PC-3 (cell line): ENCODE measurements around the gene SPEM3. TPM values are rescaled to one million over a fixed set of nuclear protein-coding genes. Genes with fewer than 3 reads are reported as not detected.
"Not testable (repeated sequence)": the region's sequence is repeated elsewhere in the genome, so short reads cannot be mapped to it uniquely, and the experiment has no call there.

Source experiments
- ATAC-seq: fragments of 200-7000 bp; cut with Tn5 transposase; 2 replicates; pipeline ENCODE4 v1.9.1; 2020; ENCODE audit warnings: mild to moderate bottlenecking, moderate library complexity
- BruUV-seq: library from RNA; stranded (reverse); fragments of 400-500 nt; replicated peaks from 2 replicates; lab custom pipeline; 2021; lab: Mats Ljungman, UMichigan
- CTCF ChIA-PET: fragments of 300-600 bp; sonication (Branson Sonifier 250); formaldehyde crosslinking; loops from one replicate; lab custom pipeline; 2022; ENCODE audit warnings: antibody characterized with exemption; lab: Charles Lee
- POLR2A ChIA-PET: fragments of 300-600 bp; sonication (Branson Sonifier 250); formaldehyde crosslinking; loops from one replicate; lab custom pipeline; 2022; ENCODE audit warnings: antibody characterized with exemption; ENCODE audit not compliant: unreplicated experiment; lab: Charles Lee
- DNase-seq: peaks from one replicate; pipeline ENCODE4 v3.0.0-alpha.2; 2015
- H2AFZ ChIP-seq: fragments of 300-600 bp; sonication (generic); 2 replicates; pipeline ENCODE4 v1.6.0; 2016; ENCODE audit warnings: antibody characterized with exemption, low read length
- H3F3A ChIP-seq: fragments of 300-600 bp; sonication (generic); one replicate; pipeline ENCODE4 v1.6.0; 2017; ENCODE audit warnings: antibody characterized with exemption, low read length, control low read depth, mild to moderate bottlenecking; ENCODE audit not compliant: unreplicated experiment
- H3K27ac ChIP-seq: fragments of 300-600 bp; sonication (generic); 2 replicates; pipeline ENCODE4 v1.5.1; 2016; ENCODE audit warnings: mild to moderate bottlenecking, low read length
- H3K27me3 ChIP-seq: fragments of 300-600 bp; sonication (generic); 2 replicates; pipeline ENCODE4 v1.6.1; 2016; ENCODE audit warnings: low read length, mixed read lengths
- H3K36me3 ChIP-seq: fragments of 300-600 bp; sonication (generic); 2 replicates; pipeline ENCODE4 v1.6.1; 2016; ENCODE audit warnings: low read depth, mixed run types, low read length, mixed read lengths
- H3K4me1 ChIP-seq: fragments of 300-600 bp; sonication (generic); 2 replicates; pipeline ENCODE4 v1.5.1; 2016; ENCODE audit warnings: low read length; ENCODE audit not compliant: insufficient read depth
- H3K4me2 ChIP-seq: fragments of 300-600 bp; sonication (generic); 2 replicates; pipeline ENCODE4 v1.6.0; 2016; ENCODE audit warnings: low read length
- H3K4me3 ChIP-seq: fragments of 300-600 bp; sonication (generic); 2 replicates; pipeline ENCODE4 v1.5.1; 2016; ENCODE audit warnings: mild to moderate bottlenecking, low read length, mixed read lengths
- H3K79me2 ChIP-seq: fragments of 300-600 bp; sonication (generic); 2 replicates; pipeline ENCODE4 v1.6.1; 2017; ENCODE audit warnings: low read length, mixed read lengths
- H3K9ac ChIP-seq: fragments of 300-600 bp; sonication (generic); 2 replicates; pipeline ENCODE4 v1.6.0; 2016; ENCODE audit warnings: mild to moderate bottlenecking, low read length
- H3K9me2 ChIP-seq: fragments of 300-600 bp; sonication (generic); replicated peaks from 2 replicates; pipeline ENCODE4 v1.6.1; 2016; ENCODE audit warnings: mixed run types, low read length, mixed read lengths
- H3K9me3 ChIP-seq: fragments of 300-600 bp; sonication (generic); 2 replicates; pipeline ENCODE4 v1.6.1; 2016; ENCODE audit warnings: low read length, mixed read lengths
- H4K20me1 ChIP-seq: fragments of 300-600 bp; sonication (generic); 2 replicates; pipeline ENCODE4 v1.6.1; 2016; ENCODE audit warnings: low read length, mixed read lengths
- CTCF ChIP-seq: fragments of 300-600 bp; sonication (generic); conservative IDR thresholded peaks from 2 replicates; pipeline ENCODE4 v1.5.1; 2017; ENCODE audit warnings: antibody characterized with exemption, low read depth, mild to moderate bottlenecking, low read length
- EZH2 ChIP-seq: fragments of 300-600 bp; sonication (generic); IDR thresholded peaks from one replicate; pipeline ENCODE4 v1.6.1; 2017; ENCODE audit warnings: antibody characterized with exemption, mild to moderate bottlenecking, low read length; ENCODE audit not compliant: unreplicated experiment
- EZH2phosphoT487 ChIP-seq: fragments of 300-600 bp; sonication (generic); IDR thresholded peaks from 2 replicates; pipeline ENCODE4 v1.6.1; 2018; ENCODE audit warnings: mild to moderate bottlenecking, antibody characterized with exemption, low read length, borderline replicate concordance
- intact Hi-C: fragments of 100-400 bp; cut with micrococcal nuclease; formaldehyde crosslinking; loops from 2 replicates; pipeline ENCODE4 v1.9.0; 2023
- total RNA-seq: library from RNA; depleted of rRNA; stranded (reverse); fragments of >200 nt; gene quantifications from 2 replicates; pipeline ENCODE4 v1.2.3, GENCODE V29; 2014

The SPEM3 gene
- total RNA-seq, 1 experiment from 2014 or later, result not detected

DNA sequence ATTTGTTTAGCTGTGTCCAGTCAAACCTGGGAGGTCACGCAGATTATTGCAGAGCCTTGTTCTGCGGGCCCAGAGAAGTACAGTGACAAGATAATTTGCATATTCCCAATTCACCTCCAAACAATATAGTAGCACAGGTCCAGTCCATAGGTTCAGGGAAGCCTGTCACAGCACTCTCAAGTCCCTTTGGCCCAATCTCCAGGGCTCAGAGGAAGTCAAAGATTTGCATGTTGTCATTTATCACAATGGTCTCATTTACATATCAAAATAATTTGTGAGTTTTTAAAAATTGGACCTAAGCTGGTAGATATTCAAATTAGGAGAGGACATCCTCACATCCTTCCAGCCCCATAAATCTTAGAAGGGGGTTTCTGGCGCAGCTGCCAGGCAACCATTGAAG is 38.8 kb downstream of the SPEM3 start:
- Histone ChIP-seq H3K9me3 (no peaks in the 10 kb centered on the region), H3K9ac (no peak overlapping the region), H3K4me2 (no peak overlapping the region), H4K20me1 (no peaks in the 10 kb centered on the region), H2AFZ (no peak overlapping the region), H3K4me1 (no peaks in the 10 kb centered on the region), H3K79me2 (peaks cover 20% of the 10 kb centered on the region; the same call in 1 of the 2 replicates), H3K4me3 (no peak overlapping the region), H3K27ac (no peak overlapping the region), H3K9me2 (no peaks in the 10 kb centered on the region), H3K27me3 (no peaks in the 10 kb centered on the region), H3K36me3 (no peaks in the 10 kb centered on the region; the same call in 1 of the 2 replicates), H3F3A (no peaks in the 10 kb centered on the region)
- ATAC-seq (no peak), DNase-seq (no peak)
- TF ChIP-seq EZH2phosphoT487 (no peak), EZH2 (no peak), CTCF (no peak)
- ChIA-PET POLR2A (no interaction called here), CTCF (interaction anchor here (0.6 kb wide), 1 partner anchor 38 kb away, joined by 8 read pairs; no protein-coding TSS in a partner anchor)
- BruUV-seq, result no TSS peak
- intact Hi-C loops, result no loop called here

- Histone ChIP-seq H3K36me3 (no peaks in the 10 kb centered on the region; the same call in 1 of the 2 replicates), H3K27ac (no peak overlapping the region), H3K9me3 (no peaks in the 10 kb centered on the region), H4K20me1 (no peaks in the 10 kb centered on the region), H3K4me3 (no peak overlapping the region), H3F3A (no peaks in the 10 kb centered on the region), H3K9me2 (no peaks in the 10 kb centered on the region), H3K9ac (no peak overlapping the region), H3K27me3 (no peaks in the 10 kb centered on the region), H3K4me2 (no peak overlapping the region), H3K79me2 (peaks cover 20% of the 10 kb centered on the region; the same call in 1 of the 2 replicates), H2AFZ (no peak overlapping the region), H3K4me1 (no peaks in the 10 kb centered on the region)
- ATAC-seq, result no peak
- POLR2A ChIA-PET, result no interaction called here
- no peak for TF ChIP-seq EZH2phosphoT487
- no peak for TF ChIP-seq CTCF
- TF ChIP-seq EZH2, result no peak
- intact Hi-C loops, result no loop called here
- CTCF ChIA-PET, result no interaction called here
- BruUV-seq, result no TSS peak
- DNase-seq, result no peak
Measured at GRCh38 chr17:7468290-7468689, 39.6 kb downstream of the SPEM3 start.

DNA sequence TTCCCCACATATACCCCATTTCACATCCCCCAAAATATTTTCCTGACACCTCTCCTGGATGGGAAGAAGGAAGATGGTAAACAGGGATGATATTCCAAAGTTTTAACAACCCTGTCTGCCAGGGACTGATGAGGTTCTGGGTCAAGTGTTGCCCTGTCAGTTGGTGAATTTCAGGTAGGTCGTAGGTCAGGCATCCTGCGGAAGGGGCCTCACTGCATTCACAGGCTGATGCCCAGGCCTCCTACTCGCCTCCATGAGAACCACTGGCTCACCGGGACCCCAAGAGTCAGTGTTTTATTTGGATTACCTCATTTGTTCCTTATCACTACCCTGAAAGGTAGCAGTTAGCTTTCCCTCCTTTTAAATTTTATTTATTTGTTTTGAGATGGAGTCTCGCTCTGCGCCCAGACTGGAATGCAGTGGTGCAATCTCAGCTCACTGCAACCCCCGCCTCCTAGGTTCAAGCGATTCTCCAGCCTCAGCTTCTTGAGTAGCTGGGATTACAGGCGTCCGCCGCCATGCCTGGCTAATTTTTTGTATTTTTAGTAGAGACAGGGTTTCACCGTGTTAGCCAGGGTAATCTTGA is 40.2 kb downstream of the SPEM3 start:
- intact Hi-C loops, result no loop called here
- Histone ChIP-seq H4K20me1 (no peaks in the 10 kb centered on the region), H3K79me2 (peaks cover 27% of the 10 kb centered on the region)

DNA sequence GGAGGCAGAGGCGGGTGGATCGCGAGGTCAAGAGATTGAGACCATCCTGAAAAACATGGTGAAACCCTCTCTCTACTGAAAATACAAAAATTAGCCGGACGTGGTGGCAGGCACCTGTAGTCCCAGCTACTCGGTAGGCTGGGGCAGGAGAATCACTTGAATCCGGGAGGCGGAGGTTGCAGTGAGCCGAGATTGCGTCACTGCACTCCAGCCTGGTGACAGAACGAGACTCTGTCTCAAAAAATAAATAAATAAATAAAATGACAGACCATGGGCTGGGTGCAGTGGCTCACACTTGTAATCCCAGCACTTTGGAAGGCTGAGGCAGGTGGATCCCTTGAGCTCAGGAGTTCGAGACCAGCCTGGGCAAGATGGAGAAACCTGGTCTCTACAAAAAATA is 41.2 kb downstream of the SPEM3 start:
- H3K9me3 ChIP-seq, POLR2A ChIA-PET: not testable (repeated sequence)

More for the DNA sequence above, 40.2 kb downstream of the SPEM3 start:
- Histone ChIP-seq H3K27me3 (no peaks in the 10 kb centered on the region), H3K4me2 (no peak overlapping the region), H3K4me3 (no peak overlapping the region), H3F3A (no peaks in the 10 kb centered on the region), H2AFZ (no peak overlapping the region), H3K27ac (no peak overlapping the region), H3K9me2 (no peaks in the 10 kb centered on the region), H3K9me3 (no peaks in the 10 kb centered on the region), H3K4me1 (no peaks in the 10 kb centered on the region), H3K36me3 (no peaks in the 10 kb centered on the region), H3K9ac (no peak overlapping the region)
- no peak for TF ChIP-seq CTCF
- no peak for TF ChIP-seq EZH2phosphoT487
- TF ChIP-seq EZH2, result no peak
- CTCF ChIA-PET, result no interaction called here
- POLR2A ChIA-PET, result no interaction called here
- BruUV-seq, result no TSS peak
- ATAC-seq (no peak), DNase-seq (no peak)

More for the DNA sequence above, 41.2 kb downstream of the SPEM3 start:
- H4K20me1 ChIP-seq, H3K9ac ChIP-seq, H3K27me3 ChIP-seq, H3K36me3 ChIP-seq, DNase-seq, H3K4me1 ChIP-seq, H2AFZ ChIP-seq, H3F3A ChIP-seq, CTCF ChIA-PET, ATAC-seq, H3K9me2 ChIP-seq, intact Hi-C loops, H3K4me2 ChIP-seq, BruUV-seq, H3K4me3 ChIP-seq, H3K27ac ChIP-seq: not testable (repeated sequence)
- peaks cover 36% of the 10 kb centered on the region for H3K79me2 ChIP-seq
